Measurements from ENCODE around the gene SMARCB1.

SMARCB1 gene

GRCh38 chr22:23832226-23833016 is 45.7 kb downstream of the SMARCB1 start:
- no peak for DNase-seq

- no peak for DNase-seq
These were observed 46.4 kb downstream of the SMARCB1 start for GRCh38 chr22:23833017-23833751.

DNA sequence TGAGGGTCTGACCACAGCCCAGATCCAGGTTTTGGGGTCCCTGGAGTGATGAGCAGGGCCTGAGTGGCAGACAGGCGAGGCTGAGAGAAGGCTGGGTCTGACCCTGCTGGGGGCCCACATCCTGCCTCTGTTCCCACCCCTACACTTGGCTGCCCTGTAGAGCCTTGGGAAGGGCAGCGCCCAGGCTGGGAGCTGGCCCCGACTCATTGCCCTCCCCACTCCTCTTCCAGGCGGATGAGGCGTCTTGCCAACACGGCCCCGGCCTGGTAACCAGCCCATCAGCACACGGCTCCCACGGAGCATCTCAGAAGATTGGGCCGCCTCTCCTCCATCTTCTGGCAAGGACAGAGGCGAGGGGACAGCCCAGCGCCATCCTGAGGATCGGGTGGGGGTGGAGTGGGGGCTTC is 47.1 kb downstream of the SMARCB1 start:
- no peak for DNase-seq

DNA sequence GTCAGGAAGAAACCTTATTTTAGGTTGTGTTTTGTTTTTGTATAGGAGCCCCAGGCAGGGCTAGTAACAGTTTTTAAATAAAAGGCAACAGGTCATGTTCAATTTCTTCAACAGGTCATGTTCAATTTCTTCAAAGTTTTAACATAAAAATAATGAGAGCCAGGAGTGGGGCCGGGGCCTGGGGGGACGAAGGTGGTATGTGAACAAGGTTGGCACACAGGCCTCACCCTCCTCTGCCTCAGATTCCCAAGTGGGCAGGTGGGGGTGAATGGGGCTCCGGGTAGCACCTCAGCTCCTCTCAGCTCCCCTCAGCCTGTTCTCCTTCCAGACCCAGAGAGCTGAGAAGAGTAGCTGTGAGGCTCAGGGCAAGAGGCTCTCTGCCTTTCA is 47.6 kb downstream of the SMARCB1 start:
- no peak for DNase-seq

DNA sequence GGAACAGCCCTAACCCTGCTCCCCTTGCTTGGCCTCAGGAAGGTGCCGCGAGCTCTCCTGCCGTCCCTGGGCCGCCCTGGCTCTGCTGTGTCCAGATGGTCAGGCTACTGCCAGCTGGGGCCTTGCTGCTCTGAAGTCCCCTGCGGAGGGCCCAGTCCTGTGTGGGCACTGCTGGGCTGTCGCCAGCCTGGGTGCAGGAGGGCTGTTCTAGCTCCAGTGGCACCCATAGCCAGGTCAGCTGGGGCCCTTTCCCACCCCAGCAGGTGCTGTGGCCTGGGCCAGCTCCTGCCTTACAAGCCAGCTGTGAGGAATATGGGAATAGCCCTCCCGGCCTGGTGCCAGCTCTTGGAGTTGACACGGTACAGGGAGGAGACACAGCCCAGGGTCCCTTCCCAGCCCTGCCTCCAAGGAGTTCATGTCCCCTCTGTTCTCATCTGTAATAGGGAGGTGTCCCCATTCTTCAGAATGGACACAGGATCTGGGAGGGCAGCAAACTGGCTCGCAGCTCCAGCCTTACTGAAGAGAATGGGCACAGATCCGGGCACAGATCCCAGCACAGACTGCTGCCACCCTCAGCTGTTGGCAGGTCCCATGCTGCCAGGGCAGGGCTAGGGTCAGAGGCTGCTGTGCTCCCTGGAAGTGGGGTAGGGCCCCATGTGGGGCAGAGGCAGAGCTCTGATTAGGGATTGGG is 48.2 kb downstream of the SMARCB1 start:
- no peak for DNase-seq

DNA sequence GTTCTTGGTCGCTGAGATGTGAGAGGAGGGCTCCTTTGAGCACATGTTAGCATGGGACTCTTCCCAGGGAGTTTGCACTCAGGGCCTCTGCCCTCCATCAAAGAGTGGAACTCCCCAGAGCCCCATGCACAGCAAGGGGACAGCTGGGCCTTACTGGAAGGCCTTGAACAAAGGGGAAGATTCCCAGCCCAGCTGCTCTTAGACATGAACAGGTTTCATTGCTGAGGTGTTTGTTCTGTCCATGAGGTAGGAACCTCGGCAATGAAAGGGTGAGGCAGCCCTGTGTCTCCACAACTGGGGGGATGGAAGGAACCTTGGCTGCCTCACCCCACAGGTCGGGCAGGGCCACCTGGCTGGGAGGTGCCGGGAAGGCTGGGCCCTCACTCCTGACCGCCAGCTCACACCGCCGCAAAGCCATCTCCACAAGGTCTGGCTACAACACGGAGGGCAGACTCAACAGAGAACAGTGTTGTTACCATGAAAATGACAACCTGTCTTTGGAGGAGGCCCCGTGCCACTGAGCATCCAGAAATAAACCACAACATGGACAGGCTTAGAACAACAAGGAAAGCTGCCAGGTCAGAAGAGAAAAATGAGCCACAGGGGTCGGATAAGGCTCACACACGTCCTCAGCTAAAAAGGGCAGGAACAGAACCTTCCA is 48.8 kb downstream of the SMARCB1 start:
- DNase-seq = no peak

GRCh38 chr22:23836281-23836680 is 49.5 kb downstream of the SMARCB1 start:
- DNase-seq = no peak

- DNase-seq = no peak
These were observed 50.1 kb downstream of the SMARCB1 start for GRCh38 chr22:23836692-23837495.

GRCh38 chr22:23837496-23837859 is 50.7 kb downstream of the SMARCB1 start:
- DNase-seq = no peak

DNA sequence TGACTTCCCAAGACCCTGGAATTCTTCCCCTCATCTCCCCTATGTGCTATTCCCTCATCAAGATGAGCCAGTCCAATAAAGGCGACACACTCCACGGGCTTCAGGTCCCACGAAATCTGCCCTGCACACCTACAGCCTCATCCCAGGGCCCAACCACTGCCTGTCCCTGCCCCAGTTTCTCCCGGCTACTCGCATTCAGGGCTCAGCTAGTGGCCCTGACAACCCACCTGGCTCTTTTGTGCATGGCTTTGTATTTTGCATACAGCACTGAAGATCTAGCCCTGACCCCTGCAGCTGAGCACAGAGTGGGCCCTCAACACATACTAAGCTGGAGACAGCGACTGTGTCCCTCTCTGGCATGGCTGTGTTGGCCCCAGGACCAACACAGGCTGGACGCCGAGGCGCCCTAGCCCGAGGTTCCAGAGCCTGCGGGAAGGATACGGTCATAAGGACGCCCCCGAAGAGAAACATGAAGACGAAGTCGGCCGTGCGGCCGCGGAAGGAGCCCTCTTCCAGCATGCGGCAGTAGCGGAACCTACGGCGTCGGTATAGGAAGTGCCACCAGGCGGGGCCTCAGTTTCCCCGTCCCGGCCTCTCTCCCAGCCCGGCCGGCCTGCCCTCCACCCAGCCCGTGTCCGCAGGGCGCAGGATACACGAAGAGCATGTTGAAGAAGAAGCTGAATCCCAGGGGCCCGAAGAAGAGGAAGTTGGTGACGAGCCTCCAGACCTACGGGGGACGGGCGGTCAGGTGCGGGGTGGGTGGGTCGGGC is 51.3 kb downstream of the SMARCB1 start:
- no peak for DNase-seq

- DNase-seq = peak; percentile 96
These were observed 52.1 kb downstream of the SMARCB1 start, which contains the start of gene DERL3 for GRCh38 chr22:23838681-23839468. Gene DERL3, minus strand, starts transcription at chr22:23839006. Its CDS starts 19 bp downstream, at chr22:23838987.

DNA sequence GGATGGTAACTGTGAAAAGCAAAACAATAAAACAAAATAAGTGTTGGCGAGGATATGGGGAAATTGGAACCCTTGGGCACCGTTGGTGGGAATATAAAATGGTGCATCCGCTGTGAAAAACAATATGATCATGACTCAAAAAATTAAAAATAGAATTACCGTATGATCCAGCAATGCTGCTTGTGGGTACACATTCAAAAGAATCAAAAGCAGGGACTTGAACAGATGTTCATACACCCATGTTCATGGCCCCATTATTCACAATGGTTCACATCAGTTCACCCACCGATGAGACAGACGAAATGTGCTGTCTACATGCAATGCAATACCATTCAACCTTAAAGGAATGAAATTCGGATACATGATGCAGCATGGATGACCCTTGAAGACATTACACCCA is 53.3 kb downstream of the SMARCB1 start:
- no peak for DNase-seq

- DNase-seq = no peak
These were observed 54.5 kb downstream of the SMARCB1 start for GRCh38 chr22:23841292-23841691.

- no peak for DNase-seq
These were observed 55.1 kb downstream of the SMARCB1 start for GRCh38 chr22:23841736-23842445.

GRCh38 chr22:23842599-23842998 is 55.8 kb downstream of the SMARCB1 start:
- DNase-seq = no peak

DNA sequence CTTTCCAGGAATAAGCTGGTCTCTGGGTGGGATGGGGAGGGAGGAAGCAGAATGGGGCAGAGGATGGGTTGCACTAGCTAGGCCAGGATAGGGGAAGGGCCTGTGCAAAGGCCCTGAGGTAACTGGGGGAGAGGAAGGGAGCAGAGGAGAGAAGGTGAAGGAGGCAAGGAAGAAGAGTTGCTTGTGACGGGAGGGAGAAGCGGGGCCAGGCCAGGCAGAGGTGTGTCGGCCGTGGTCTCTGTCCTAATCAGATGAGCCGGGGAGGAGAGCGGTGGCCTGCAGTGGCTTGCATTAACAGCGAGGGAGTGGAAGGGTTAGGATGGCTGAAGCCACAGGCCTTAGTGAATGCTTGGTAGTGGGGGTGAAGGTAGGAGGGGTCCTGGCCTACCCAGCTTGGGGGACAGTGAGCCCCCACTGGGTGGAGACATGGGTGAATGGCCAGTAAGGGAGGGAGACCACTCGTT is 58.0 kb downstream of the SMARCB1 start:
- no peak for DNase-seq

GRCh38 chr22:23845265-23846080 is 58.7 kb downstream of the SMARCB1 start:
- DNase-seq = no peak

DNA sequence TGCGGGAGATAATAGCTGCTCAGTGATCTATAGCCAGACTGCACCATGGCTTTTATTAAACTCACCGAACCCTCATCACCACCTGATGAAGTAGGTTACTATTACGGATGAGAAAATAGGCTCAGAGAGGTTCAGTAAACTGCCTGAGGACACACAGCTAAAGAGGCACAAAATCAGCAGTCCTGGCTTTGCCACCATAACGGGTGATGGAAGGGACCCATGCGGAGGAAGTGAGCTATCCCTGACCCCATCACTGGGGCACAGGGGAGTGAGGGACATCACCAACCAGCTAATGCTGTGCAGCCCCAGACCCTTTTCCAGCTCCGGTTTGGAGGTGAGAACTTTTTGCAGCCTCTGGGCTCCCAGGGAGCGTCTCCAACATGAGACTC is 59.3 kb downstream of the SMARCB1 start:
- no peak for DNase-seq

Measured in fibroblast of skin of abdomen (primary cell).